Ovary (tissue), 3 donors: ENCODE measurements around the gene ERCC3.

Source experiments
- POLR2A ChIP-seq: fragments of 450-650 bp; IDR thresholded peaks from one replicate; pipeline ENCODE4 v1.6.1; 2017; ENCODE audit warnings: antibody characterized with exemption, mild to moderate bottlenecking, moderate library complexity
- TF ChIP-seq, protein P1 (sequence below), 3 donors: fragments of 450-650 bp in 2 of 3; fragments of 200-600 bp in 1 of 3; IDR thresholded peaks; one replicate each; pipeline versions ENCODE4 v1.5.1 to v1.8.0; 2016 to 2022; ENCODE audit warnings: antibody characterized with exemption in 3 of 3, mild to moderate bottlenecking in 1 of 3
- donor health status: DM: no; HTN: no; CAD: no.

DNA sequence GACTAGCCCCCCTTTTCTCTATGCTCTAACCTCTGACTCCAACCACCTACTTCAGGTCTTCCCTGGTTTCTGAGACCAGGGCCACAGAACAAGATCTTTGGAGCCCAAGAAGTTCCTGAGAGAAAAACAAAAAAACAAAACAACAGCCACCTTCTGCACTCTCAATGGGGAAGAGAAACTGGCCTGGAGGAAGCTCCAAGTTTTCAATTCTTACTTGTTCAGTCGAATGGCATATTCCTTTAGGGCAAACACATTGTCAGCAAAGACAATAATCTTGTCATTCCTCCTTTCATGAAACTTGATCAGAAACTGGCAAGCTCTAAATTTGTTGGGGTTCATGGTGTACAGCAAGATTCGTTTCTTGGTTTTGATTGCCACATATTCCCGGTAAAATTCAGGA lies 15.0 kb downstream of the ERCC3 start:
- TF ChIP-seq POLR2A: no peak
- TF ChIP-seq, protein P1, sequence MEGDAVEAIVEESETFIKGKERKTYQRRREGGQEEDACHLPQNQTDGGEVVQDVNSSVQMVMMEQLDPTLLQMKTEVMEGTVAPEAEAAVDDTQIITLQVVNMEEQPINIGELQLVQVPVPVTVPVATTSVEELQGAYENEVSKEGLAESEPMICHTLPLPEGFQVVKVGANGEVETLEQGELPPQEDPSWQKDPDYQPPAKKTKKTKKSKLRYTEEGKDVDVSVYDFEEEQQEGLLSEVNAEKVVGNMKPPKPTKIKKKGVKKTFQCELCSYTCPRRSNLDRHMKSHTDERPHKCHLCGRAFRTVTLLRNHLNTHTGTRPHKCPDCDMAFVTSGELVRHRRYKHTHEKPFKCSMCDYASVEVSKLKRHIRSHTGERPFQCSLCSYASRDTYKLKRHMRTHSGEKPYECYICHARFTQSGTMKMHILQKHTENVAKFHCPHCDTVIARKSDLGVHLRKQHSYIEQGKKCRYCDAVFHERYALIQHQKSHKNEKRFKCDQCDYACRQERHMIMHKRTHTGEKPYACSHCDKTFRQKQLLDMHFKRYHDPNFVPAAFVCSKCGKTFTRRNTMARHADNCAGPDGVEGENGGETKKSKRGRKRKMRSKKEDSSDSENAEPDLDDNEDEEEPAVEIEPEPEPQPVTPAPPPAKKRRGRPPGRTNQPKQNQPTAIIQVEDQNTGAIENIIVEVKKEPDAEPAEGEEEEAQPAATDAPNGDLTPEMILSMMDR (IDR thresholded peaks at IDR 0.05): no peak
